ENCODE results near the gene SELPLG. TPM values are rescaled to one million over a fixed set of nuclear protein-coding genes. Genes with fewer than 3 reads are reported as not detected.

SELPLG gene
- total RNA-seq, 3 donors from 2014 or later (not counting 1 experiment from before 2014, with no cell fraction given) = 179 to 201 (median 201) TPM

- no peak overlapping the region for H3K27ac ChIP-seq (ENCODE audit: low read length)
- Mint-ChIP-seq H3K4me3 (no peak overlapping the region), H3K4me1 (peaks cover 5 to 16% of the 10 kb centered on the region in 2 donors), H3K9me3 (peaks cover 8 to 11% of the 10 kb centered on the region in 2 donors), H3K27ac (peak overlapping the region; percentile 61 to 72), H3K27me3 (ENCODE audit: low read depth in 2 of 2) (peaks cover 0 to 10% of the 10 kb centered on the region in 2 donors), H3K36me3 (no peaks in the 10 kb centered on the region)
- WGBS (ENCODE audit: insufficient coverage) = 100% methylated on average over 2 of the region's 2 CpGs
- peak in 1 of 3 donors; percentile 15 for ATAC-seq
- no peak overlapping the region for H3K4me3 ChIP-seq (ENCODE audit: low read length)
- peaks cover 8% of the 10 kb centered on the region for H3K4me1 ChIP-seq (ENCODE audit: control insufficient read depth, insufficient read depth, low read length)
- no peak for TF ChIP-seq CTCF (IDR thresholded peaks at IDR 0.05)
- no peak for DNase-seq
- no peaks in the 10 kb centered on the region for H3K27me3 ChIP-seq (ENCODE audit: control insufficient read depth, insufficient read depth, low read length)
- peaks cover 7% of the 10 kb centered on the region for H3K9me3 ChIP-seq (ENCODE audit: control insufficient read depth, insufficient read depth, low read length)
- intact Hi-C loops (cut with micrococcal nuclease) = no loop called here
- no peaks in the 10 kb centered on the region for H3K36me3 ChIP-seq (ENCODE audit: control insufficient read depth, insufficient read depth, low read length)
Observed at GRCh38 chr12:108578264-108578663, 55.4 kb downstream of the SELPLG start.

- no peaks in the 10 kb centered on the region for H3K36me3 Mint-ChIP-seq
- H3K4me1 Mint-ChIP-seq = peaks cover 5 to 16% of the 10 kb centered on the region in 2 donors
- H3K9me3 Mint-ChIP-seq = peaks cover 8 to 11% of the 10 kb centered on the region in 2 donors
- no peak overlapping the region for H3K4me3 ChIP-seq (ENCODE audit: low read length)
- H3K4me3 Mint-ChIP-seq = no peak overlapping the region
- H3K9me3 ChIP-seq (ENCODE audit: control insufficient read depth, insufficient read depth, low read length) = peaks cover 7% of the 10 kb centered on the region
- no peak overlapping the region for H3K27ac ChIP-seq (ENCODE audit: low read length)
- intact Hi-C loops (cut with micrococcal nuclease) = no loop called here
- no peak for DNase-seq
- H3K27ac Mint-ChIP-seq = no peak overlapping the region
- H3K27me3 Mint-ChIP-seq (ENCODE audit: low read depth in 2 of 2) = peaks cover 0 to 15% of the 10 kb centered on the region in 2 donors
- H3K4me1 ChIP-seq (ENCODE audit: control insufficient read depth, insufficient read depth, low read length) = peaks cover 8% of the 10 kb centered on the region
- no peaks in the 10 kb centered on the region for H3K36me3 ChIP-seq (ENCODE audit: control insufficient read depth, insufficient read depth, low read length)
- TF ChIP-seq CTCF (IDR thresholded peaks at IDR 0.05) = no peak
- no peaks in the 10 kb centered on the region for H3K27me3 ChIP-seq (ENCODE audit: control insufficient read depth, insufficient read depth, low read length)
- ATAC-seq = no peak
Observed at GRCh38 chr12:108577458-108577857, 56.2 kb downstream of the SELPLG start.

- DNase-seq (no peak), ATAC-seq (no peak)
- Mint-ChIP-seq H3K27ac (no peak overlapping the region), H3K27me3 (ENCODE audit: low read depth in 2 of 2) (peaks cover 0 to 15% of the 10 kb centered on the region in 2 donors), H3K9me3 (peaks cover 8 to 11% of the 10 kb centered on the region in 2 donors), H3K4me3 (no peak overlapping the region), H3K4me1 (peaks cover 5 to 16% of the 10 kb centered on the region in 2 donors), H3K36me3 (no peaks in the 10 kb centered on the region)
- peaks cover 7% of the 10 kb centered on the region for H3K9me3 ChIP-seq (ENCODE audit: control insufficient read depth, insufficient read depth, low read length)
- TF ChIP-seq CTCF (IDR thresholded peaks at IDR 0.05) = no peak
- H3K4me1 ChIP-seq (ENCODE audit: control insufficient read depth, insufficient read depth, low read length) = peaks cover 8% of the 10 kb centered on the region
- H3K27me3 ChIP-seq (ENCODE audit: control insufficient read depth, insufficient read depth, low read length) = no peaks in the 10 kb centered on the region
- 68% methylated on average over 6 of the region's 6 CpGs for WGBS (ENCODE audit: insufficient coverage)
- H3K36me3 ChIP-seq (ENCODE audit: control insufficient read depth, insufficient read depth, low read length) = no peaks in the 10 kb centered on the region
- H3K4me3 ChIP-seq (ENCODE audit: low read length) = no peak overlapping the region
- intact Hi-C loops (cut with micrococcal nuclease) = no loop called here
- H3K27ac ChIP-seq (ENCODE audit: low read length) = no peak overlapping the region
Observed at GRCh38 chr12:108576660-108577234, 56.9 kb downstream of the SELPLG start.
